HG03378 (cell line): ENCODE results near the gene AGAP3.

Experiments used
- ATAC-seq: cut with Tn5 transposase; IDR thresholded peaks from one replicate; pipeline ENCODE4 v1.9.1; 2021; ENCODE audit warnings: mild to moderate bottlenecking, moderate library complexity; ENCODE audit not compliant: unreplicated experiment

AGAP3 gene

DNA sequence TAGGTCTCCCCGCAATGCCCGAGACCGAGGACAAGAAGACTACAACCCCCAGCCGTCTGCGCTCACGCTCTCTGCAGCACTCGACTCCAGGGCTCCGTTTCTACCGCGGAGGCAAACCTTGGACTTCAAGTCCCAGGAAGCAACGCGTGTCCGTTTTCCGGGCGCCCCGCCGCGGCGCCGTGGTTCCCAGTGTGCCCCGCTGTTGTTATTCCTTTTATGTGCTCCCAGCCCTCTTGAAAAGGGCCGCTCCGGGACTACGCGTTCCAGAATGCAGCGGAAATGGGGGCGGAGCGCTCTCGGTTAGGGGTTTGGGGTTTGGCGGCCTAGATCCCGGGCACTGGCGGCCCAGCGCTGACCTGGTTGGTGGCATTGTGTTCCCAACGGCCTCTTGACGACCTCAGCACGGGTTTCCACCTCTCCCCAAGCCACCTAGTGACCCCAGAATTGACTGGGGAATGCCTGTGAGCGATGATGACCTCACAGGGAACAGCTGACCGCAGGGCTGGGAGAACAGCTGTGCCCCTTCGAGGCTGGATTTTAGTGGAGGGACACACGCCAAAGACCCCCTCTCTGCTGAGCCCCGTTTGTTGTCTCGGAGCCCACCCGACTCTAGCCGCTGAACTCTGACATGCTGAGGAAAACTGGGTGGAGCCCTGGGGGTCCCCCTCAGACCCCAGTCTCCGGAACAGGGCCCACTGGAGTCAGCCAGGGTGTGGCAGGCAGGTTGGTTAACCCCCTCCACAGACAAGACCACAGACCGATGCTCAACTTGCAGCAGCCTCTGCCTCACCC, 28.1 kb upstream of the AGAP3 start:
- peak; percentile 85 for ATAC-seq

DNA sequence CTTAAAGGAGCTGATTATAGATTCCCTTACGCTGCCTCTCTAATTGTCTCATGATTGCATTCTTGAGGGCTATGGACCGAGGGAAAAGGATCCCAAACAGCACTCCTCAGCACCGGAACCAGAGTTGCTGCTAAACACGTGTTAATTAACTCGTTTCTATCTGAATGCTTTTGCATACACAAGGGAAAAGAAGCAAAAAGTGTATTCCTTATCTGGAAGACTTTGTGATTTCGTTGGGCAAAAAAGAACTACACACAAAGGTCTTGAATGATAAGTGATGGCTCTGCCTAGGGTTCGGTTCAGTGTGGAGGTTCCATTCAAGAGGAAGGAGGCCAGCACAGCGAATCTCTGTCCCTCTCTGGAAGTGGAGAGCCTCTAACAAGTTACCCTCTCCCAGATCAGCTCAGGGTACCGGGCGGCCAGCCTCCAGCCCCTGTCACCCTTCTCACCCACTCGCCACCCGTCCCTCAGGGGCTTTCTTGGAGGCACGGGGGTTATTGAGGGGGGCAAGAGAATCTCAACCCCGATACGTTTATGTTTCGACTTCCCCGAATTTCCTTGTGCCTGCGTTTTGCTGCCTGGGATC, 27.4 kb upstream of the AGAP3 start:
- ATAC-seq, result no peak

DNA sequence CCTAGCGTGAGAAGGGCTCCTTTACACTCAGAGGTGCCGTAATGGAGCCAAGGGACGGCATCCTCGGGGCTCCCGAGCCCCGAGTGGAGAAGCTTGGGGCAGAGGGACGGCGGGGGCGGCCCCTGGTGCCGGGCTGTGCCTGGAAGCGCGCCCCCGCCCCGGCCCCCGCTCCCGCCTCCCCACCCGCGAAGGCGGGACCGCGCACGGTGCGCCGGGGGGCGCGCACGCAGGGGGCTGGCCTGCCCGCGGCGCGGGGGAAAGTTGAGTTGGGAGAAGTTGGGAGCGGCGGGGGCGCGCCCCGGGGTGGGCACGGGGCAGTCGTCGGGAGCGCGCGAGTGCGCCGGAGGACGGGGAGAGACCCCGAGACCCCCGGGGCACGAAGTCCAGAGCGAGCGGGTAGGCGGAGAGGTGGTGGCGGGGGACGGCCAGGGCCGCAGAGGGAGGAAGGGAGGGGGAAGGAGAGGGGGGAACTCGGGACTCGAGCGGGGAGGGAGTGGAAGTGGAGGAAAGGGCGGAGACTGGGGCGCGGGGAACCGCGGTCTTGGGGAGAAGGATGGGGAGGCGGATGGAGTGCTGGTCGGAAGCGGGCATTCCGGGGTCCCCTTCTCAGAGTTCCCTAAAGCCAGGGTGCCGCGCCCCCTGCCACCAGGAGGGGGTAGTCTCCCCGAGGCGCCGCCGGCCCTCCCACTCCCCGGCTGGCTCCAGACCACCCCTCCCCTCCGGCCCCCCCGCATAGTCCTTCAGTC, 26.7 kb upstream of the AGAP3 start, which contains the start of gene SLC4A2:
Gene SLC4A2 (plus strand): TSS at position 223 of the 746 bp plus-strand sequence. CDS start 2,399 bp downstream, outside the sequence.
- ATAC-seq, result no peak

DNA sequence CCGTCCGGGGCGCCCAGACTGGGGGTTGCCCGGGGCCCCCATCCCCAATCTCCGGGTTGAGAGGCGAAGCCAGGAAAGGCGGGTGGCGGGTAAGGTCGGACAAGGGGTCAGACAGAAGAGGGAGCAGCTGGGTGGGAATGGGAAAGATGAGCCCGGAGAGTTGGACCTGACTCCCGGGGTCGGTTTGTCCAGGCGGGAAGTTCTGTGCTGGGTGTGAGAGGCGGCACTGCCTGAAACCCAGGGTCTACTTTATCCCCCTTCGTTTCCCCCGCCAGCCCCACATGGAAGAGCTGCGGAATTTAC, 26.2 kb upstream of the AGAP3 start:
- no peak for ATAC-seq

DNA sequence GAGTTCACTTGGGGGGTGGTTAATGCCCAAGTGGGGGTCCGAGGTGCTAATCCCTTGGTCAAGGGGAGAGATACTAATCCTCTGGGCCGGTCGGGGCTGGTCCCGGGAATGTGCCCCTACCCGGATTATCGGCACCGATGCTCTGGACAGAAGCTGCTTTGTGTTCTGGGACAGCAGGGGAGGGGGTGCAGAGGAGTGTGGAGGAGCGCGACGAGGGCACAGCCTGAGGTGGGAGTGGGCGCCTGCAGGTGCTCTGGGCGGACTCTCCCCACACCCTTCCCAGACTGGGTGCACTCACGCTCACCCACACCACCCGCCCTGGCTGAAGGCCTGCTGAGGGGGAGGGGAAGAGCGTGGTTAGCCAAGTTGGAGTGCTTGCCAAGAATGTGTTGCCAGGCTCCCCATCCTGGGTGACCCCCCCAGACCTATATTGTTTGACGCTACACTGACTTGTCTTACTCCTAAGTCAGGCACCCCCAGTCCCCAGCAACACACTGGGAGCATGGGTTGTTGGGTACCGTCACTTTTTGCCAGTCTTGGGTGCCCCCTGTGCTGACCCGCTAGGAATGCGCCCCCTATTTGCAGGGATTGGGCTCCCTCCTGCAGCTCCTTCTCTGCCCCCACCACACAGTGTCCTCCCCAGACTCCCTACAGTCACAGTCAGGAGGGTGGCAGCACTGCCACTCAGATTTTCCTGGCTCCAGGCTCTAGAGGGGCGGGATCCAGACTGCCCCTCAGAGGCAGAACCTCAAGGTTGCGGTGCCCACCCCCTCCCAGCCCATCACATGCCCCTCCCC, 25.7 kb upstream of the AGAP3 start:
- ATAC-seq, result no peak

DNA sequence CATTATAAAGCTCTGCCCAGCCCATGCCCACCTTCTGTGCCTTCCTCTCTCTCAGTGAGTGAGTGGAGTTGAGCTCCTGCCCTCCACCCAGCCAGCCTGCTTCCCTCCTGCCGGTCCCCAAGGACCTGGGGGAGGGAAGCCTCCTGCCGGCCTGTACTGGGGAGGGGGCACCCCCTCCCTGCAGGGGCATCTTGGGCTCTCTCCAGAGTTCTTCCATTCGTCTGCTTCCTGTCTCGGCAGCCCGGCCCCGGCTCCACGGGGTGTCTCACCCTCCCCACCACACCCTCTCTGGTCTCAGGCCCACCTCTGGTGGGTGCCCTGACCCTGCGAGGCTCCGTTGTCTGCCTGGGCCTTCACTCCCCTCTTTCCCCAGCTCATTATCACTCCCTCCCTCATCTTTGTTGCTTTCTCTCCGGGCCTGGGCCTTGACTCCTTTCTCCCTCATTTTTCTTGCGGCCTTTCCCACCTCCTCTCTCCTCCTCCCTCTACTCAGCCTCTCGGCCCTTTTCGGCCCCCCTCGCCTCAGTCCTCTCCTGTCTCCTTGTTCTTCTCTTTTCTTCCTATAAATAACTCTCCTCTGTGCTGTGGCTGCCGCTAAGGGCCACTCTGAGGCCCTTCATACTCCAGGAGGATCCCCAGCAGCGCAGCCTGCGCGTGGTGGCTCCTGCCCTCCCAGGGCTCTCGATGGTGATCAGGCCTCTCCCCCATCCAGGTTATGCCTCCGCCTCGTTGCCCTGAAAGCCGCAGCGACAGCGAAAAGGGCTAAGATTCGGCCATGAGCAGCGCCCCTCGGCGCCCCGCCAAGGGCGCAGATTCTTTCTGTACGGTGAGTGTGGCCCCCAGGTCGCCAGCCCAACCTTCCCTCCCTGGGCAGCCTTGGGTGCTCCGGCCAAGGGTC, 24.8 kb upstream of the AGAP3 start:
- ATAC-seq, result no peak

DNA sequence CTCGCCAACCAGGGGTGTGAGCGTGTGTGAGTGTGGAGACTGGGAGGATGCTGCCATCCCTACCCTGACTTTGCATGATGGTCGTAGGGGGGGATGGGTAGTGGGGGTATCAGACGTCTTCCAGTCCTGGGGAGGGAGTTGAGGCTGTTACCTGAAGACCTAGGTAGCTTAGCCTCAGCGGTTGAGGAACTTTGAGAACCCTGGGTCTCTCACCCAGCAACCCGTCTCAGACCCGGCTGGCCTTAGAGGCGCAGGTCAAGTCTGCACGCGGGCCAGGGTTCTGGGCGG, 24.2 kb upstream of the AGAP3 start:
- ATAC-seq, result no peak

DNA sequence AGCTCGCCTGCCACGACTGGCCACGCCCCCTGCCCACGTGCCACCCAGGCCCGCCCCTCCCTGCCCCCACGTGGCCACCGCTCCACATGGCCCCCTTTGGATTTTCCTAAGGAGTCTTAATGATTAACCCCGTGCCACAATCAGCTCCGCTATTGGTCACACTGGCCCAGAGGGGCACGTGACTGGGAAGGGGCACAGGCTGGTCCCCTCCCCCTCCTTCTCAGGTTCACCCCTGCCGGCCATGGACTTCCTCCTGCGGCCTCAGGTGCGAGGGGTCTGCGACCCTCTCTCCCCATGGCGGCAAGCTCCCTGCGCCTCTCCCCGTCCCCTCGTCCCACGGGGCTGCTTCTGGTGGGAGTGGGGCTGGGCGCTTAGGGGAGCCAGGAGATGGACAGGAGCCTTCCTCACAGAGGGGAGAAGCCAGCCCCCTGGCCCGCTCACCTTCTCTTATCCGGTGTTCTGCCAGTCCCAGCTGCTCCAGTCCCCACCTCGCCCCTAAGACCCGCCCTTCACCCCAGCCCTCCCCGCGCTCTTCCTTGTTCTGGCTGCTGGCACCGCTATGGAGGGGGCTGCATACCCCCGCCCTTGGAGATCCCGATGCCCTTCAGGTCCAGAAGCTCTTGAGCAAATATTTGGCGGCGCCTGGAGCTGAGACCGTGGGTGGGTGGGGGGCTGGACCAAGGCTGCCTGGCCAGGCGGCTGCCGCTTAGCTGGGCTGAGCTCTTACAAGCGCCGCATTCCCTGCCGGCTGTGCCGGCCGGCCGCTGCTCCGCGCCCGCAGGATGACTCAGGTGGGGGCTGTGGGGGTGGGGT, 23.7 kb upstream of the AGAP3 start:
- no peak for ATAC-seq

DNA sequence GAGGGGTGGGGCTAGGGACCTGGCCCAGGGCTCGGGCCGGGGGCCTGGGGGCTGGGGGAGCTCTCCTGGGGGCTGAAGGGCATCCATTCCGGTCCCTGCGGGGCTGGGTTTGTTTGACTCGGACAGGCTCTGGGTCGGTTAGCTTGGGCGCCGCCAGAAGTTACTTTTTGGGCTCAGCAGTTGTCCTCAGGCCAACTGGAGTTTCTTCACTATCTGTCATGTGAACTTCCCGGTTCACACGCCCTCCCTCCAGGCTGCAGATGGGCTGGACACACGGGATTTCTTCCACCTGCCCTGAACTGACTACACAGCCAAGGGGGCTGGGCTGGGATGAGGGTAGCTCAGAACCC, 23.1 kb upstream of the AGAP3 start:
- no peak for ATAC-seq

DNA sequence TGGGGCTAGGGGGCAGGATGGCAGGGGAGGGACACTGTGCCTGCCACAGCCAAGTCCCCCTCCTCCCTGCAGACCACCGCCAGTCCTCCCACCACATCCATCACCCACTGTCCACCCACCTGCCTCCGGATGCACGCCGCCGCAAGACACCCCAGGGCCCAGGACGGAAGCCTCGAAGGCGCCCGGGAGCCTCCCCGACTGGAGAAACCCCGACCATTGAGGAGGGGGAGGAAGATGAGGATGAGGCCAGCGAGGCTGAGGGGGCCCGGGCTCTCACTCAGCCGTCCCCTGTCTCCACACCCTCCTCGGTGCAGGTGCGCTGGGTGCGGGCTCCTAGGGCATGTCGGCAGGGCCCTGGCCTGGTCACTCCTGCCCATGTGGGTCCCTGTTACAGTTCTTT, 21.8 kb upstream of the AGAP3 start:
- no peak for ATAC-seq

DNA sequence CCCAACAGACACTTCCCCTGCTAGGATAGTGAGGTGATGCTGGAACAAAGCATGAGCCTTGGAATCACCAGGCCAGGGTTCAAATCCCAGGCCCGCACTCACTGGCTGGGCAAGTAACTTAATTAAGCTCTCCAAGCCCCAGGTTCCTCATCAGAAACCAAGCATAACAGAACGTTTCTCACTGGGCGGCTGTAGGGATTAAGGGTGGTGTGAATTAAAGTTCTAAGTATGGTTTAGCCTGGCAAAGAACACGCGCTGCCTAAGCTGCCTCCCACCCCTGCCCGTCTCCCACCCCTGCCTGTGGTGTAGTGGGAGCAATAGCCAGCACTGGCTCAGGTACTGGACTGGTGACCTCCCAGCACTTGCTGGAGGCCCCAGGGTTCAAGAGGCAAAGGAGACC, 21.3 kb upstream of the AGAP3 start:
- no peak for ATAC-seq

DNA sequence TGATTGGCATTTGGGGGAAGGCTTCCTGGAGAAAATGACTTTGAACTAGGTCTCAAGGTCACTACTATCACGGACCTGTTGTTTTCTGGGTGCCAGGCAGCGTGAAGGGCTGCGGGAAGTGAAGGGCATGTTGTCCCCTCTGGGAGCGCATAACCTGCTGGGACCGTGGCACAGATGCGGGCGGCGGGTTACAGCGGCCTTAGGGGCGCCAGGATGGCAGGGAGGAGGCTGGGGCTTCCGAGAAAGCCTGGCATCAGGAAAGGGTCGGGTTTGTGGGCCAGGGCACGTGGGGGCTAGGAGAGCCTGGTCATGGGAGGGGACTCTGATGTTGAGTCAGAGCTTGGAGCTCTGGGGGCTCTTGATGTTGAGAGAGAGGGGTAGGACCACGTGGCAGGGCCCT, 20.8 kb upstream of the AGAP3 start:
- ATAC-seq, result no peak

DNA sequence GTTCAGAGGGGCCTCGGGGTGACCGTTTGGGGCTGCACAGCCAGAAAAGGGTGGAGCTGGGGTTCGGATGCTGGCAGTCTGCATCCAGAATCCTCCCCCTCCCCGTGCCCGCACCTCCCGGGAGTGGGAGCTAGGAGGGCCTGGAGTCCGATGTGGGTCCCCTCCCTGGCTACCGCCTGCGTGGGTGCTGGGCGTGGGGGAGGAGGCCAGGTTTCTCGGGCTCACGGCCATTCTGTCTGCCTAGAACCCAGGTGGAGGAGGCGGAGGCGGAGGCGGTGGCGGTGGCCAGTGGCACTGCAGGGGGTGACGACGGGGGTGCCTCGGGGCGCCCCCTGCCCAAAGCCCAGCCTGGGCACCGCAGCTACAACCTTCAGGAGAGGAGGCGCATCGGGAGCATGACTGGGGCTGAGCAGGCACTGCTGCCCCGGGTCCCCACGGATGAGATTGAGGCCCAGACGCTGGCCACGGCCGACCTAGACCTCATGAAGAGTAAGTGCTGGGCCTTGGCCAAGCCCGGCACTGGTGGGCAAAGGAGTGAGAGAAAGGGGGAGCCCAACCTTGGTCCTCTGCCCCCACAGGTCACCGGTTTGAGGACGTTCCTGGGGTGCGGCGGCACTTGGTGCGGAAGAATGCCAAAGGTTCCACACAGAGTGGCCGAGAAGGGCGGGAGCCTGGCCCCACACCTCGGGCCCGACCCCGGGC, 19.9 kb upstream of the AGAP3 start:
- no peak for ATAC-seq

DNA sequence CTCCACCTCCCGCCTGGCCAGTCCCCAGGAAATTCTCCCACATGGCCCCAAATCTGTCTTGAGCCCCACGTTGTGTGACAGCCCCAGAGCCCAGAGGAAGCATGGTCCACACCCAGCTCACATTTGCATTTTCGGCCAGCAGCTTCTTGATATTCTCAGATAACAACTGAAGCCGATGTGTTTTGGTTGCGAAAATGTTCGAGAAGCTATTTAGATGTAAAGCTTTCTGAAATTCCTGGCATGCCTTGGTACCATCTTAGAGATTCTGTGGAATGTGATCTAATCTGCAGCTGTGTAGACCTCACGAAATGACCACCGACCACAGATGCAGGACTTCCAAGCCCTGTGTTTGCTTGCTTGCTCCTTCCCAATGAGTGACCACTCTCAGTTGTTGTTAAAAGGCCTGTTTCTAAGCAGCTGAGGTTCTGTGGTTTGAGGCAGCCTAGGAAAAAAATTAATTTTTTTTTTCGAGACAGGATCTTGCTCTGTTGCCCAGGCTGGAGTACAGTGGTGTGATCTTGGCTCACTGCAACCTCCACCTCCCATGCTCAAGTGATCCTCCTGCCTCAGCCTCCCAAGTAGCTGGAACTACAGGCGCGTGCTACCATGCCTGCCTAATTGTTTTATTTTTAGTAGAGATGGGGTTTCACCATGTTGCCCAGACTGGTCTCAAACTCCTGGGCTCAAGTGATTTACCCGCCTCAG, 18.1 kb upstream of the AGAP3 start:
- ATAC-seq, result no peak

DNA sequence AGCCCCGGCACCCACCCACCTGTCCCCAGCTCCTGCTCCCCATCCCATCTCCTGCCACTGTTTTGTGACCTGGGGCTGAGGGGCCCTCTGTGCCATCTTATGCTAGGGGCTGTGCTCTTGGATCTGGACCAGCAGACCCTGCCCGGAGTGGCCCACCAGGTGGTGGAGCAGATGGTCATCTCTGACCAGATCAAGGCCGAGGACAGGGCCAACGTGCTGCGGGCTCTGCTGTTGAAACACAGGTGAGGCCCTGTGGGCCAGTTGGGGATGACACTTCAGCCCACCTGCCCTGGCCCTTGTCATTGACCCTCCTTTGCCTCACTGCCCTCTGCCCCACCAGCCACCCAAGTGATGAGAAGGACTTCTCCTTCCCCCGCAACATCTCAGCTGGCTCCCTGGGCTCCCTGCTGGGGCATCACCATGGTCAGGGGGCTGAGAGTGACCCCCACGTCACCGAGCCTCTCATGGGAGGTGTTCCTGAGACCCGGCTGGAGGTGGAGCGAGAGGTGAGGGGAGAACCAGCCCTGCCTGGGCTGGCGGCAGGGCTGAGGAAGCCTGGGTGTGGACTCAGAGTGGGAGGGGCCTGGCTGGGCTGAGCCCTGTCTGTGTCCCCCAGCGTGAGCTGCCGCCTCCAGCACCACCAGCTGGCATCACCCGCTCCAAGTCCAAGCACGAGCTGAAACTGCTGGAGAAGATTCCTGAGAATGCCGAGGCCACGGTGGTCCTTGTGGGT, 16.3 kb upstream of the AGAP3 start:
- ATAC-seq, result no peak

DNA sequence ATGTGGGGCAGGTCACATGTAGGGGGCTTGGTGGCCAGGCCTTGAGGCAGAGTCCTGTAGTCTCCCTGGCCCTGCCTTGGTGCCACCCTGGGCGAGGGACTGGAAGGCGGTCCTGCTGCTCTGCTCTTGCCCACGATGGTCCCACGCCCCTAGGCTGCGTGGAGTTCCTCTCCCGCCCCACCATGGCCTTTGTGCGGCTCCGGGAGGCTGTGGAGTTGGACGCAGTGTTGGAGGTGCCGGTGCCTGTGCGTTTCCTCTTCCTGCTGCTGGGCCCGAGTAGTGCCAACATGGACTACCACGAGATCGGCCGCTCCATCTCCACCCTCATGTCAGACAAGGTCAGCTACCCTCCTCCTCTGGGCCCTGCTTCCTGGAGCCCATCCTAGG, 15.7 kb upstream of the AGAP3 start:
- ATAC-seq, result no peak

DNA sequence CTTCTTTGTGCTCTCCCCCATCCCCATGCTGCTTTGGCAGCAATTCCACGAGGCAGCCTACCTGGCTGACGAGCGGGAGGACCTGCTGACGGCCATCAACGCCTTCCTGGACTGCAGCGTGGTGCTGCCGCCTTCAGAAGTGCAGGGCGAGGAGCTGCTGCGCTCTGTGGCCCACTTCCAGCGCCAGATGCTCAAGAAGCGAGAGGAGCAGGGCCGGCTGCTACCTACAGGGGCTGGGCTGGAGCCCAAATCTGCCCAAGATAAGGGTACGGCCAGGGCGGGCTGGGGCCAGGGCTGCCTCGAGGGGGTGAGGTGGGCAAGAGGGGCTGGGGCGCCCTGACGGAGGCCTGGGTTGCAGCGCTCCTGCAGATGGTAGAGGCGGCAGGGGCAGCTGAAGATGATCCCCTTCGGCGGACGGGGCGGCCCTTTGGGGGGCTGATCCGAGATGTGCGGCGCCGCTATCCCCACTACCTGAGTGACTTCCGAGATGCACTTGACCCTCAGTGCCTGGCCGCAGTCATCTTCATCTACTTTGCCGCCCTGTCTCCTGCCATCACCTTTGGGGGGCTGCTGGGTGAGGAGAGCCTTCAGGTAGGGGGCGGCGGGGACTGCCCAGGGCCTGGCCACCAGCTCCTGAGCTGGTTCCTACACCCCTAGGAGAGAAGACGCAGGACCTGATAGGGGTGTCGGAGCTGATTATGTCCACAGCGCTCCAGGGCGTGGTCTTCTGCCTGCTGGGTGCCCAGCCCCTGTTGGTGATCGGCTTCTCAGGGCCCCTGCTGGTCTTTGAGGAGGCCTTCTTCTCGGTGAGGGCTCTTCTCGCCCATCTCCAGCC, 15.0 kb upstream of the AGAP3 start:
- ATAC-seq, result no peak
